GM18951 (cell line): Measurements from ENCODE around the gene DDX27.
"Not testable (repeated sequence)": the region's sequence is repeated elsewhere in the genome, so short reads cannot be mapped to it uniquely, and the experiment has no call there.

Experiments used
- POLR2A ChIP-seq: IDR thresholded peaks from 4 replicates; pipeline ENCODE4 v1.6.1; 2011; ENCODE audit warnings: mild to moderate bottlenecking; ENCODE audit not compliant: insufficient read length, insufficient read depth; ENCODE audit errors: extremely low read depth
- in situ Hi-C: fragments of 300-500 bp; cut with MboI; formaldehyde crosslinking; loops from one replicate; pipeline ENCODE4 v1.12.0; 2022; ENCODE audit warnings: low sequenced_read_pairs, mixed read lengths, inconsistent platforms; ENCODE audit not compliant: unreplicated experiment

DDX27 gene

DNA sequence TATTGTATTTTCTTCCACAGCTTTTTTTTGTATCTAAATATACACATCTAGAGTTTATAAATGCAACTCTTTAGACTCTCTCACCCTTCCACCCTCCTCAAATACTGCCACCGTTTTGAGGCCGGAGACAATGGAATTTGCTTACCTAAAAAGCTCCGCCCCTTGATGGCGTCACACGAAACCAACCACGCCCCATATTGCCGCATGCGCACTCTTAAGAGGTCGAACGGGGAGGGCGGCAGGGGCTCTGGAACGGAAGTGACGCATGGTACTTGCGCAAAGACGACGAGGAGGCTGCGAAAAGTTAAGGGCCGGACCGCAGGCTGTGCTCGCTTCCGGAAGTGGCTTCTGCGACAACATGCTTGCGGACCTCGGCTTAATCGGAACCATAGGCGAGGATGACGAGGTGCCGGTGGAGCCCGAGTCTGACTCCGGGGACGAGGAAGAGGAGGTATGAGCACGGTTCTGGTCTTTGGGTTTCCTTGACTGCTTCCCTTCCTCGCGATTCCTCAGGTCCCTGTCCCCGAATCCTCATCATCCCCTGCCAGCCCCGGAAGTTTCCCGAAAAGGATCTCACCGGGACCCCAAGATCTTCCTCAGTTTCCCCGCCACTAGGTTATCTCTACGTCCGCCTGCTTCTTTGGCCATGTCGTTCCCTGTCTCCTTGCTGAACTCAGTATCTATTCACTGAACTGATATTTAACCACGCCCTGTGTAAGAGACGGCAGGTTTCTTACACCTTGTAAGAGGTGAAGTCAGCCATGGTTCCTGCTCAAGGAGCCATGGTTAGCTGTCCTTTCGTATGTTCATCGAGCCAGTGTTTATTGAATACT lies at the start of gene DDX27:
TSS of gene DDX27 (plus strand) at position 326 of the 833 bp plus-strand sequence. CDS start at position 359, 33 bp downstream.
- in situ Hi-C loops: no loop called here
- peak; percentile 87 for TF ChIP-seq POLR2A

DNA sequence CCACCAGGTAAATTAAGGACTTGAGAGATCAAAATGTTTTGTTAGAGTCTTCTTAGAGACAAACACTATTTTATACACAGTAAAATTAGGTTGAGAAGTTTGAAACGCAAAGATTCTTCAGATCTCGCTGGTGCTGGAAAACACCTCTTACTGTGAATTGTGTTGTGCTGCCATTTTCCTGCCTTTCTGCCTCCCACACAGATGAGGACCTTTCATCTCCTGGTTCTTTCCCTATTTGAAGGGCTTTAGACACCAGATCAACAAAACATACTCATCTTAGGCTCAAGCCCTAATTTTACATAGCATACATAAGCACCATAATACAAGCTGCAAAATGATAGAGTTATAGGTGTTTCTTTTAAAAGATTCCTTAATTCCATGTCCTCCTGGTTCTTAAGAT lies 49.7 kb upstream of the DDX27 start:
- in situ Hi-C loops: no loop called here
- no peak for TF ChIP-seq POLR2A

DNA sequence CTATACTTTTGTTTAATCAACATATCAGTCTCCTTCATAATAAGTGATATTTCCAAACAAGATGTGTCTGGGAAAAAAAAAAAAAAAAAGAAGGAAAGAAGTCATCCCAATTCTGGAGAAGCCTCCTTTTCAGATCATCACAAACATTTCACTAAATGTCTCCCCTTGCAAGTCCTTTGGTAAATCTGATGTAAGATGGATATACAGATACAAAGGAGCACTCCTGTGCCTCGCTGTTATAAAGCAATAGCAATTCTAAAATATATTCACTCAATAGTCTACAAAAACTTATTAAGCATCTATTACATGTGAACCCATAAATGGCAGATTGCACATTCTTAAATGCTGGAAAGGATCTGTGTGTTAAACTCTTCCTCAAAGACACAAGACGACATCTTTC lies 48.5 kb upstream of the DDX27 start:
- in situ Hi-C loops: no loop called here
- TF ChIP-seq POLR2A: no peak

DNA sequence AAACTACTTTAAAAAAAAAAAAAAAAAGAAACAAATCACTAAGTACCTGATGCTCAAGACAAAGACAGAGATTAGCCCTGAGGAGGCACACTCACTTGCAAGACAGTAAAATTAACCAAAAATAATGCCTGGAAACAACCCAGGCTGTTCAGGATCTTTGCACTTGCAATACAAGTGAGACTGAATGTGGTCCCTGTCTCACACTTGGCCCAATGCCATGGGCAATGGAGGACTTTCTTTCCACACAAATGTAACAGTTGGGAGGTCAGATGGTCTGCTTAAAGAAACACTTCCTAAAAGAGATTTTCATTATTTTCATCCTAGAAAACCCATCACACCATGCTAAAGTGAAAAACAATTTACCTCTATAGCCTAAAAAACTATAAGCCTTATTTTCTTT lies 47.3 kb upstream of the DDX27 start:
- in situ Hi-C loops: no loop called here
- no peak for TF ChIP-seq POLR2A

- in situ Hi-C loops: no loop called here
Measured at GRCh38 chr20:49172413-49172812, 46.8 kb upstream of the DDX27 start.

GRCh38 chr20:49174183-49174582 lies 45.0 kb upstream of the DDX27 start:
- in situ Hi-C loops: no loop called here
- no peak for TF ChIP-seq POLR2A

More at GRCh38 chr20:49172413-49172812, 46.8 kb upstream of the DDX27 start:
- no peak for TF ChIP-seq POLR2A

DNA sequence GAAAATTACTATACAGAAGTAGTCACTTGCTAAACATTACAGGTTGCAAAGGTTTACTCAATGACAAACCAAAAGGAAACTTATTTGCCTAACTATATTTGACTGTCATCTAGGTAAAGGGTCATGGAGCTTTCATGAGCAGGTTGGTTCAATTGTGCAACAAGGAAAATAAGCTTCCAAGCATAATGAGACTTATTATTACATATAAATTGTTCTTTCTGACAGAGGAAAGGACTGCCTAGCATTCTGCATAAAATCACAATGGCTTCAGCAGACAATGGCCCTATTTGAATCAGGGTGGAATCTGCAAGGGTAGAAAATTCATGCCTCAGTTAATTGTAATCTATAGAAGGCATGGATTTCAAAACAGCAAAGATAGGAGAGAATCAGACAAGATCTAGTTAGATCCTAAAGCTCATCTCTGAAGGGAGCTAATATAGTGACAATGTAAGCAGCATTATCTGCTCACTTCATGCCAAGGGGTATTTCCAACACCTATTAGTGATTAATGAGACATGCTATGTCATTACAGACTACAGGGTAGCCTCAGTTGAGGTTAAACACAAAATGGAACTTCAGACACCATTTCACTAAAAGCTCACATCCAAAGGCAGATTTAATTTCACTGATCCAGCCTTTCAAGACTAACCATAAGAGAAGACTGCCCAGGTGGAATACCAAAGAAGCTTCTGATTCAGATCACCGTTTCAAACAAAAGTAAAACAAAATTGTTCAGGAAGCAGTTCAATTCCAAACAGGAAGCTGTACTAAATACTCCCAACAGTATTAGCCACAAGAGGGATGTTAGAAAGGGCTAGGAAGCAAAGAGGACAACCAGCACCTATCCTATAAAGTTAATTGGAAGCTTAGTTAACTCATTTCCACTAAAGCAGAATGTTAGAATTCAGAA lies 39.6 kb upstream of the DDX27 start:
- in situ Hi-C loops: no loop called here
- TF ChIP-seq POLR2A: no peak

DNA sequence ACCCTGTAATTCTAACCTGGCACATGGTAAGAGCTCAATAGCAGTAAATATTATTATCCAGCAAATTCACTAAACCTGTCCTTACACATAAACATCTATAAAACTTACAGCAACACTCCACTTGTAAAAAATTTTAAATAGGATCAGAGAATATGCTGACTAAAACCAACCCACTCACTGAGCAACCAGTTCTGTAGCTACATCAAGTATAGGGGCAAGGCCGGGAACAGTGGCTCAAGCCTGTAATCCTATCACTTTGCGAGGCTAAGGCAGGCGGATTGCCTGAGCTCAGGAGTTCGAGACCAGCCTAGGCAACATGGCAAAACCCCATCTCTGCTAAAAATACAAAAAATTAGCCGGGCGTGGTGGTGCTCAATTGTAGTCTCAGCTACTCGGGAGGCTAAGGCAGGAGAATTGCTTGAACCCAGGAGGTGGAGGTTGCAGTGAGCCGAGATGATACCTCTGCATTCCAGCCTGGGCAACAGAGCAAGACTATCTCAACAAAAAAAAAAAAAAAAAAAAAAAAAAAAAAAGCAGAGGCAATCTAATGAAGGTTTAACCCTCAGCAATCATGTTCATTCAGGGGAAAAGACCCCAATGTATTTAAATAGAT lies 37.8 kb upstream of the DDX27 start:
- TF ChIP-seq POLR2A: no peak
- in situ Hi-C loops: no loop called here

GRCh38 chr20:49183444-49183843 lies 35.8 kb upstream of the DDX27 start:
- in situ Hi-C loops: no loop called here

GRCh38 chr20:49184084-49184501 lies 35.1 kb upstream of the DDX27 start:
- in situ Hi-C loops: not testable (repeated sequence)

More at GRCh38 chr20:49183444-49183843, 35.8 kb upstream of the DDX27 start:
- no peak for TF ChIP-seq POLR2A

DNA sequence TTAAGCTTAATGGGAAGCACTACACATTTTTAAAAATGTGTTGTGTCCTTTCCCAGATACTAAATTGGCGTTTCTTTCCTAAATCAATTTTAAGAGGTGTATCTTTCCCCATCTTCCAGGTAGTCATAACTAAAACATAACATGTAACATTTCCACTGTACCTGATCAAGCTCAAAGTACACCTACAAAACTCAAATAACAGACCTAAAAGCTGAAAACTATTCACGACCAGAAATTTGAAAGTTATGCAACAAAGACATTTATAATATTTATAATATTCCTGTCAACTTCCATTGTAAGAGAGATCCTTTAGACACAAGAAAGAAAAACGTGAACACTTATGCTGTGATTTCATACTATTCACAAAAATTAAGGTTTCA lies 34.5 kb upstream of the DDX27 start:
- in situ Hi-C loops: no loop called here
- TF ChIP-seq POLR2A: no peak

DNA sequence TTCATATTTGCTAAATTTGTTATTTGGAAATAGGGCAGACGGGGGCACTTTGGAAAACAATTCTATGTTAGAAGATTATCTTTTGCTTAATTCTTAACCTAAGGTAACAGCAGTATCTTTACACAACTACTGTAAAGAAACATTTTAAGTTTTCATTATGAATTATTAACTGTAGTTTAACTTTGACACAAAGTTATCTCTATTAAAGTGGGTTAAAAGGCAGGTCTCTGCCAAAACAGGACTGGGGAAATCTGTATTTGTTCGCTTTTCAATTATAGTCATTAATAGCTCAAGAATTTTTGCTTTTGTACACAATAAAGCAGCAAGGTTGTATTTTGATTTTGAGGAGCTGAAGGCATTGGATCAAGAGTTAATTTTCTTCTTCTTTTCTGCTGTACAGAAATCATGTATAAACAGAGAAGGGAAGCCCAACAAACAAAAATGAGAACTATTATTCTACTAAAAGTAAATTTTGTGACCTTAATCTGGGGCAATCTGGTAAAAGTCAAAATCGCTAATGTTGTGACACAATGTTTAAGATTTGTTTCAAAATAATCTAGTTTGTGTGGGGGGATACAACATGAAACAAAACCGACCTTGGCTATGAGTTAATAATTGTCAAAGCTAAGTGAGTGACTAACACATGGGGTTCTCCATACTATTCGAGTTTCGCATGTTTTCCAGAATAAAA lies 34.0 kb upstream of the DDX27 start:
- TF ChIP-seq POLR2A: no peak

GRCh38 chr20:49186535-49187329 lies 32.5 kb upstream of the DDX27 start:
- in situ Hi-C loops: no loop called here
- TF ChIP-seq POLR2A: no peak

More for the DNA sequence above, 34.0 kb upstream of the DDX27 start:
- in situ Hi-C loops: no loop called here
